Stimulated activated CD8-positive, alpha-beta memory T cell treated with anti-CD3 and anti-CD28 coated beads, Interleukin-12 subunit alpha, Interleukin-12 subunit beta, amount 100 ng/mL, for 1 hour (primary cell): ENCODE results near the gene RHBG.
"Not testable (repeated sequence)": the region's sequence is repeated elsewhere in the genome, so short reads cannot be mapped to it uniquely, and the experiment has no call there.

Source experiments
- DNase-seq: peaks from one replicate; pipeline ENCODE4 v3.0.0-alpha.2; 2020; ENCODE audit warnings: low read depth

The RHBG gene

GRCh38 chr1:156368889-156369684 is at the start of gene RHBG:
TSS of gene RHBG (plus strand) at chr1:156369211. CDS start at chr1:156369250, 39 bp downstream.
- DNase-seq: no peak

- no peak for DNase-seq
Measured at GRCh38 chr1:156319664-156320063, 49.3 kb upstream of the RHBG start.

GRCh38 chr1:156320560-156320959 is 48.5 kb upstream of the RHBG start:
- DNase-seq: no peak

GRCh38 chr1:156323179-156323578 is 45.8 kb upstream of the RHBG start:
- not testable (repeated sequence) for DNase-seq

GRCh38 chr1:156336242-156336641 is 32.8 kb upstream of the RHBG start:
- no peak for DNase-seq

- no peak for DNase-seq
Measured at GRCh38 chr1:156337052-156337887, 31.7 kb upstream of the RHBG start.

- no peak for DNase-seq
Measured at GRCh38 chr1:156337888-156338179, 31.2 kb upstream of the RHBG start.

GRCh38 chr1:156338180-156338976 is 30.6 kb upstream of the RHBG start, which contains the start of the genes CCT3 and TSACC:
TSS of gene CCT3 (minus strand) at chr1:156338292. CDS start at chr1:156338184, 108 bp downstream.
TSS of gene TSACC (plus strand) at chr1:156338526. CDS start at chr1:156339758, 1,232 bp downstream.
- peak; percentile 98 for DNase-seq

- no peak for DNase-seq
Measured at GRCh38 chr1:156342166-156342955, 26.6 kb upstream of the RHBG start.

GRCh38 chr1:156344409-156344808 is 24.6 kb upstream of the RHBG start:
- no peak for DNase-seq

- DNase-seq: not testable (repeated sequence)
Measured at GRCh38 chr1:156346035-156346434, 23.0 kb upstream of the RHBG start.

GRCh38 chr1:156346636-156347035 is 22.4 kb upstream of the RHBG start:
- no peak for DNase-seq

GRCh38 chr1:156347331-156347730 is 21.7 kb upstream of the RHBG start:
- DNase-seq: no peak

GRCh38 chr1:156352481-156352880 is 16.5 kb upstream of the RHBG start:
- not testable (repeated sequence) for DNase-seq

- DNase-seq: no peak
Measured at GRCh38 chr1:156356262-156356874, 12.6 kb upstream of the RHBG start.

- DNase-seq: peak; percentile 44
Measured at GRCh38 chr1:156356875-156357534, 12.0 kb upstream of the RHBG start.

GRCh38 chr1:156357977-156358376 is 11.0 kb upstream of the RHBG start:
- DNase-seq: no peak

GRCh38 chr1:156358641-156359040 is 10.4 kb upstream of the RHBG start:
- DNase-seq: no peak

GRCh38 chr1:156359249-156359648 is 9.8 kb upstream of the RHBG start:
- DNase-seq: no peak

GRCh38 chr1:156359973-156360372 is 9.0 kb upstream of the RHBG start:
- no peak for DNase-seq
